ENCODE results near the gene LCT. TPM values are rescaled to one million over a fixed set of nuclear protein-coding genes. Genes with fewer than 3 reads are reported as not detected.

LCT gene
- total RNA-seq, 4 donors from 2014 or later = 0.09 TPM; not detected in 3

GRCh38 chr2:135740206-135740605, 96.8 kb downstream of the LCT start:
- TF ChIP-seq CTCF (IDR thresholded peaks at IDR 0.05) = no peak
- ATAC-seq (ENCODE audit: low FRiP score) (no peak), DNase-seq (ENCODE audit: low spot score) (no peak)

Small RNA genes lying within 50 kb of the gene (small RNA-seq; reads per million reads assigned to genes)
- gene RF00019 = not detected

Other genes with a start within 250 kb of the LCT start
- gene UBXN4, start 95.3 kb downstream of the LCT start, total RNA-seq = 10 to 100 TPM; 60.1 to 86.7 (median 75.1) TPM
- gene MCM6, start 39.3 kb upstream of the LCT start, total RNA-seq = 10 to 100 TPM in 3 of 4 donors, 1 to 10 TPM in 1; 8.5 to 13.1 (median 12.2) TPM
- 10 to 100 TPM; 59.3 to 76.3 (median 68.2) TPM for gene DARS1, start 148.4 kb upstream of the LCT start, total RNA-seq